NB4 (cell line): ENCODE results near the gene CCNI2.

Experiments used
- MYC ChIP-seq: IDR thresholded peaks from 2 replicates; pipeline ENCODE4 v1.6.1; 2011; ENCODE audit warnings: low read depth, low read length
- POLR2A ChIP-seq: IDR thresholded peaks from 2 replicates; pipeline ENCODE4 v1.6.1; 2011; ENCODE audit warnings: mild to moderate bottlenecking; ENCODE audit not compliant: insufficient read length; ENCODE audit errors: extremely low read depth
- TF ChIP-seq, protein P1 (sequence below): IDR thresholded peaks from one replicate; pipeline ENCODE4 v1.5.1; 2012; ENCODE audit warnings: low read depth, low read length
- TF ChIP-seq, protein P2 (sequence below): IDR thresholded peaks from 2 replicates; pipeline ENCODE4 v1.6.1; 2011; ENCODE audit warnings: low read depth, low read length

DNA sequence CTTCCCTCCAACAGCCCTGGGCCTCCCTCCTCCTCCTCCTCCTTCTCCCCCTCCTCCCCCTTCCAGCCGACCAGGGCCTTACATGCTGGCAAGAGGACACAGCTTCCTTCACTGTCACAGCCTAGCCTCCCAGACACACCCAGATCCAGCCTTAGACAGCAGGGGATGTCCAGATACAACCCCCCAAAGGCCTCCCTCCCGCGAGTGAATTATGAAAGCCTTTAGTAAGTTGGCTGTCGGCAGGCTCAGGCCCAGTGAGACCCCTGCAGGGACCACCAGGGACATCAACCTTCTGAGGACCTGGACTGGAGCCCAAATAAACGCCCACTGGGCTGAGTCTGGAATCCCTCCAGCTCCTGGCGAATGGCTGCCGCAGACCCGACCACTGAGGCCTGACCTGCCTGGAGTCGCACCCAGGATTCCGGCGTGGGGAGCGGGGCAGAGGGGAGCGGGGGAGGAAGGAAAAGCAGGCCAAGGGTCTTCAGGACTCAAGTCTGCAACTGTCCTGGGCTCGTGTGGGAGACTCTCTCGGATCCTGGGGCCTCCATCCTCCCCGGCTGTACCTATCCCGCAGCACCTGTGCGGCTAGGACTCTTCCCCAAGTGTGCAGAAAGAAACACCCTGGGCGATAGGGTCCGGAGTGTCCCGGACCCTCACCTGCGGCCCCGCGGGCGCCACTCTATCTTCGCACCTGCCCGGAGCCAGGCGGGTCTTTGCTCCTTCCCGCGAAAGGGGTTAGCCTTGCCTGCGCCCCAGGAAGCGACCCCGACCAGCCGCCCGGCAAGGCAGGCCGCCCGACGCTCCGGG, 29.1 kb downstream of the CCNI2 start:
- TF ChIP-seq, protein P1, sequence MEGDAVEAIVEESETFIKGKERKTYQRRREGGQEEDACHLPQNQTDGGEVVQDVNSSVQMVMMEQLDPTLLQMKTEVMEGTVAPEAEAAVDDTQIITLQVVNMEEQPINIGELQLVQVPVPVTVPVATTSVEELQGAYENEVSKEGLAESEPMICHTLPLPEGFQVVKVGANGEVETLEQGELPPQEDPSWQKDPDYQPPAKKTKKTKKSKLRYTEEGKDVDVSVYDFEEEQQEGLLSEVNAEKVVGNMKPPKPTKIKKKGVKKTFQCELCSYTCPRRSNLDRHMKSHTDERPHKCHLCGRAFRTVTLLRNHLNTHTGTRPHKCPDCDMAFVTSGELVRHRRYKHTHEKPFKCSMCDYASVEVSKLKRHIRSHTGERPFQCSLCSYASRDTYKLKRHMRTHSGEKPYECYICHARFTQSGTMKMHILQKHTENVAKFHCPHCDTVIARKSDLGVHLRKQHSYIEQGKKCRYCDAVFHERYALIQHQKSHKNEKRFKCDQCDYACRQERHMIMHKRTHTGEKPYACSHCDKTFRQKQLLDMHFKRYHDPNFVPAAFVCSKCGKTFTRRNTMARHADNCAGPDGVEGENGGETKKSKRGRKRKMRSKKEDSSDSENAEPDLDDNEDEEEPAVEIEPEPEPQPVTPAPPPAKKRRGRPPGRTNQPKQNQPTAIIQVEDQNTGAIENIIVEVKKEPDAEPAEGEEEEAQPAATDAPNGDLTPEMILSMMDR = no peak
- no peak for TF ChIP-seq POLR2A
- TF ChIP-seq, protein P2, sequence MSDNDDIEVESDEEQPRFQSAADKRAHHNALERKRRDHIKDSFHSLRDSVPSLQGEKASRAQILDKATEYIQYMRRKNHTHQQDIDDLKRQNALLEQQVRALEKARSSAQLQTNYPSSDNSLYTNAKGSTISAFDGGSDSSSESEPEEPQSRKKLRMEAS = no peak
- no peak for TF ChIP-seq MYC
